CD4-positive, alpha-beta T cell treated with Interleukin-12 subunit alpha and Interleukin-12 subunit beta, for 1 hour (primary cell): ENCODE results near the gene SLC5A5.

ENCODE experiments used
- DNase-seq: peaks from one replicate; pipeline ENCODE4 v3.0.0-alpha.2; 2020

Gene SLC5A5

DNA sequence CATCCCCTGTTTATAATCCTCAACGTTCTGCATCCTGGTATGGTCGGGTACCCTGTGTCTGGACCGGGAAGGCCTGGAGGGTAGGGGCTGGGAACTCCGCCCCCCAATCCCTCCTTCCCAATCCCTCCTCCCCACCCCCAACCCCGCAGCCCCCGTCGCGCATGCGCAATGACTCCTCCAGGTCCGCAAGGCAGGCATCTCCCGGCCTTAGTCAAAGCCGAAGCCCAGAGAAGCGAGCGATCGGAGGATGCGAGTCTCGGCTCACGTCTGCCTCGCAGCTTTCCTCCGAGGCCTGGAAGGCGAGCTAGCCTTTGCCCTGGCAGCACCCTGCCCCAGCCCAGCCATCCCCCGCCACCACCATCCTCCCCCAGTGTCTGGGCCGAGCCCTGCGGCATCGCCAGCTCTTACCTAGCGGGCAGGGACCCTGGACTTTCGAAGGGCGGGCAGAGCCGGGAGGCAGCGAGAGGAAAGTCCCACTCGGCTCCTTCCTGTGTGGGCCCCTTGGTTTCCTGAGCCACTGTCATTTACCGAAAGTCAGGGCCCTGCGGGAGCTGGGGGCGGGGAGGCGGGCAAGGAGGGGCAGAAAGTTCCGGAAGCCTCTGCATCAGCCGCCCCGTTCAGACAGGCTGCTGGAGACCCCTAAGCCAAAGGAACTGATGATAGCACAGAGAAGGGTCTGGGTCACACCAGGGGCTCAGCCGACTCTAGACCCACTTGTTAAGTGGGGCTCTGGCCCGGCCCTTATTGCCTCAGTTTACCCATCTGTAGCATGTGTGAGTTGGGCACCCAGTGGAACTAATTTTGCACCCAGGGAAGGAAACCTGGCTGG, 24.0 kb upstream of the SLC5A5 start, which contains the start of gene JAK3:
Gene JAK3 (minus strand): TSS at position 445 of the 829 bp plus-strand sequence. CDS start 3,565 bp downstream, outside the sequence.
- DNase-seq, result peak; percentile 89

DNA sequence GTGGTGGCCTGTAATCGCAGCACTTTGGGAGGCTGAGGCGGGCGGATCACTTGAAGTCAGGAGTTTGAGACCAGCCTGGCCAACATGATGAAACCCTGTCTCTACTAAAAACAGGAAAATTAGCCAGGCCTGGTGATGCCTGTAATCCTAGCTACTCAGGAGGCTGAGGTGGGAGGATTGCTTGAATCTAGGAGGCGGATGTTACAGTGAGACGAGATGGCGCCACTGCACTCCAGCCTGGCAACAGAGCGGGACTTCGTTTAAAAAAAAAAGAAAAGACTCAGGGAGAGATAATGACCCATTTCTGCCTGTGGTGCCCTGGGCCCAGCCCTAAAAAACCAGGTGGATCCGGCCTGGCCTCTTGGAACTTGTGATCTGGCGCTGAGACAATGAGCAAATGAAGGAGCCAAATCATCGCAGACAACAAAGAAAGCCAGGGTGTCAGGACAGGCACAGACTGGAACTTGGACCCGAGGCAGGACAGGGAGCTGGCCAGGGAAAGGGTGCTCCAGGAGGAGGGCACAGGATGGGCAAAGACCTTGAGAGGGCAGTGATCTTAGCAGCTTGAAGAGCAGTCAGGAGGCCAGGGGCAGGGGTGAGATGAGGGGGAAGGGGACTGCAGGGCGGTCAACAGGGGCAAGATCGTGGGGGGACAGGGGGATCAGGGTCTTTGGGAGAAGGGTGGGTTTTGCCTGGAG, 23.0 kb upstream of the SLC5A5 start:
- DNase-seq, result no peak

DNA sequence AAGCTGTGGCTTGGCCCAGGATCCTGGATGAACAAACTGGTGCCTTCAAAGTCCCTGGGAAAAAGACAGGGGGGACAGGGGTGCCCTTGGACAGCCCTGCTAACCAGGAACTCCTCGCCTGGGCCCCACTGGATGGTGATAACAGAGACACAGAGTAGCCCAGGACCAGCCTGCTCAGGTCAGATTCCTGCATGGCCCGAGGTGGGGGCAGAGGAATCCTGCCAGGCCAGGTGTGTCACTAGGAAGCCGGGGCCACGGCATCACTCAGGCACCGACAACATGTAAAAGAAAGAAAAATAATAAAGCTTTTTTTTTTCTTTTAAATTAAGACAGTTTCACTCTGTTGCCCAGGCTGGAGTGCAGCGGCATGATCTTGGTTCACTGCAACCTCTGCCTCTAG, 17.7 kb upstream of the SLC5A5 start:
- no peak for DNase-seq

DNA sequence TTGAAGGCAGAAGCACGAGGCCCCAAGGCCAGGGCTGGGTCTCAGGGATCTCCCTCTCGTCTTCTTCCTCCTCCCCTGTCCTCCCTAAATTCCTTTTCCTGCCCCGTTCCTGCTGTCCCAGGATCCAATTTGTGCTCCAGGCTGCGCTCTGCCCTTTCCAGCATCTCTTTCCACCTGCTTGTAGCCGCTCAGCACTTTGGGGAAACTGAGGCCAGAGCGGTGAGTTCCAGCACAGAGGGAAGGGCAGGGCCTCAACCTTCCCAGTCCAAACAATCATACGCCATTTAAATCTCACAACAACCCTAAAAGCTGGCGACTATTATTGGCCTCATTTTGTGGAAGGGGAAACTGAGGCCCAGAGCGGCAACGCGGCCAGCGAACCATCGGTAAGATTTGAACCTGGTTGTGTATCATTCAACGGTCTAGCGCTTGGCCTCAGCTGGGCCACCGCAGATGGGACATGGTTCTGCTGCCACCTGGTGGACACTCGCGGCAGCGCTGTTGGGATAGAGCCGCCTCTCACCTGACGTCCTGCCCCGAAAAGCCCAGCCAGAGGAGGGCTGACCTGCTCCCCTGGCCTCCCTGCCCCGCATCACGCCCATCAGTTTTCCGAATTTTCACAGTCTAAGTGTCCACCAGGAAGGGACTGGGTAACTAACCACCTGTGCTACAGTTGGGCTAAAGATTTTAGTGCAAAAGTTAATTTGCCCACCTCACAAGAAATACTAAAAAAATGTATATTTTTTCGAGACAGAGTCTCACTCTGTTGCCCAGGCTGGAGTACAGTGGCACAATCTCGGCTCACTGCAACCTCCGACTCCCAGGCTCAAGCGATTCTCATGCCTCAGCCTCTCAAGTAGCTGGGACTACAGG, 16.2 kb upstream of the SLC5A5 start:
- peak; percentile 90 for DNase-seq

DNA sequence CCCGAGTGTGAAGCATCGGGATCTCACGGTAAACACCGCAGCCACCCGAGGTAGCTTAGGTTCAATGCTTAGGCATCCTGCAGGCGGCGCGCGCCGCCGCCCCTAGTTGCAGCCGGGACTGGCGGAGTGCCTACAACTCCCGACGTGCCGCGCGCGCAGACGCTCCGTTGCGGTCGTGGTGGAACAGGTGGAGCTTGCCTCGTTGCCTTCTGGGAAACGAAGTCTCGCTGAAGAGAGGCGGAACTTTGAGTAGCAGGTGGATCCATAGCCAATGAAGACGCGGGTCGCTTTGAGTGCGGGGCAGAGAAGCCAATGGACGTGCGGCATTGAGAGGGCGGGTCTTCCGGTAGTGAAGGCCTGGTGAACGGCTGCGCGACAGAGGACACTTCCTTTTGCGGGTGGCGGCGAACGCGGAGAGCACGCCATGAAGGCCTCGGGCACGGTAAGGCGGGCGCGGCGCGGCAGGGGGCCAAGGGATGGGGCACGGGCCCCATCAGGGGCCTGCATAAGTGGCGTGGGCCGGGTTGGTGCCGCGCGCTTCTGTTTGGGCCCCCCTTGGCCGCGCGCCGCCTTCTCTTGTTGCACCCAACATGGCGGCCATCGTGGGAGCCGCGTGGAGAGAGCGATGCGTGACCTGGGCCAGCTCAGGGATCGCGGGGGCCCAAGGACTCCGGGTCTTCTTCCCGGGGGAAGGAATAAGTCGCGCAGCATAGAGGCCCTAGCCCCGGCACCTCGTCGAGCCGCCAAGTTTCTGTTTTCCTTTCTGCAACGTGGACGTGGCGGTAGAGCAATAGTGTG, 12.0 kb upstream of the SLC5A5 start, which contains the start of gene RPL18A:
Gene RPL18A (plus strand): TSS at position 378 of the 798 bp plus-strand sequence. CDS start 47 bp downstream, at position 425.
- peak; percentile 100 for DNase-seq

DNA sequence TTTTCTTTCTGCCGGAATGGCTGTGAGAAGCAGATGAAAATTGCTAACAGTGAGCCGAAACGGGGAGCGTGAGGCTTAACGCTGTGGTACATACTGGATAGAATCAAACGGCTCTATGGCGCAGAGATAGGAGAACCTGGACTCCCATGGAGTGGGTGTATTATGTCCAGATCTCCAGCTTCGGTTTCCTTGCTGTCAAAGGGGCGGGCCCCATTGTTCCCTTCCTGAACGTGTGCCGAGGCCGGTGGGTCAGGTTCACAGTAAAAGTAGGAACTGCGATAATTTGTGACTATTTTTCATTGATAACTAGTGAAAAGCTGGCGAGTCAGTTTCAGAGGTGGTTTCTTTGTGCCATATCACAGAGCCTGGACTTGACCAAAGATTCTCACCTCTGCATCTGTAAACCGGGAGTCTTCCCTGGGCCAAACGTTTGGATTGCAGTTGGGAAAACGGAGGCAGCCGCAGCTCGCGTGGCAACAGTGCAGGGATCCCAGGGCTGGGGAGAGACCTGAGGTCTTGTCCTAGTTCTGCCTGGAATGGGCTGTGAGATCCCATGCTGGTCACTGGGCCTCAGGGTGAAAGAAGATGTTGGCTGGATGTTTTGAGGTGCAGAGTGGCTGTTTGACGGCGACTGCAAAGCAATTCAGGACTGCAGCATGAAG, 11.3 kb upstream of the SLC5A5 start:
- DNase-seq, result no peak

DNA sequence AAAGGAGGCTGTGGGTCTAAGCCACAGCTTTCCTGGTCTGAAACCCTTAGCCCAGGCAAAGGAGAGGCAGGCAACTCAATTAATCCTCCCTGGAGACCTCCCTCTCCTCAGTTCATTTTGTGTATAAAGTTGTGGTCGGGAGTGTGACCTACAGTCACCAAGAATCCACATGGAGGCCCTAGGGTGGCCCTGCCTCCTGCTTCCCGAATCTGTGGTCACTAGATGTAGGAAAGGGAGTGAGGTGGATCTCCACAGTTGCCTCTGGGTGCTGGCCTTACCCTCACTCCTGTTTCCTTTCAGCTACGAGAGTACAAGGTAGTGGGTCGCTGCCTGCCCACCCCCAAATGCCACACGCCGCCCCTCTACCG, 10.8 kb upstream of the SLC5A5 start:
- no peak for DNase-seq

DNA sequence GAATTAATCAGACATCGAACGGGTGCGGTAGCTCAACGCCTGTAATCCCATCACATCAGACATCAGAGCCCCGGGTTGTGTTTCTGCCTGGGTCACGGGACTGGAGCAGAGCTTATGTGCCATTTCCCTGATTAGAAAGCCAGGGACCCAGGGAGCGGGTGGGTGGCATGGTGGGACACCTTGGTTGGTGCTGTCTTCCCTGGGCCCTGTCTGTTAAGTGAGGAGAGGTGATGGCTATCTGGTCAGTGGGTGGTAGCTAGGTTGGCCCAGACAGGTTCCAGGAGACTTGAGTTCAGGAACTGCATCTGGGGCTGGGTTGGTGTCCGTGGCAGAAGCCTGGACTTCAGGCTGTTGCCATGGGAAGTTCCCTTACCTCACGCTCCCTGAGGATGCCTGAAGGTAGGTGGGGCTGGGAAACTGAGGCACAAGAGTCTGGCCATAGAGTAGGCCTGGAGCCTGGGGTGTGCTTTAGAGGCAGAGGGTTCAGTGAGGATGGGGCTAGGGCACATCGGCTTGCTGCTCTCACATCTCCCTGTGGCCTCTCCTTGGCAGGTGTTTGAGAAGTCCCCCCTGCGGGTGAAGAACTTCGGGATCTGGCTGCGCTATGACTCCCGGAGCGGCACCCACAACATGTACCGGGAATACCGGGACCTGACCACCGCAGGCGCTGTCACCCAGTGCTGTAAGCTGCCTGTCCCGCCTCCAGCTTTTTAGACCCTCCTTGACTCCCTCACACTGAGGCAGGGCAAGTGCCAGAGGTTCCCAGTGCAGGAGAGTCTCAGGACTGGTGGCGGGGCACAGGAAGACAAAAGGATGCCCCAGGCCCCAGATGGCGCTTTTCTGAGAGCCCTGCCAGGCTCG, 10.0 kb upstream of the SLC5A5 start:
- DNase-seq, result no peak

DNA sequence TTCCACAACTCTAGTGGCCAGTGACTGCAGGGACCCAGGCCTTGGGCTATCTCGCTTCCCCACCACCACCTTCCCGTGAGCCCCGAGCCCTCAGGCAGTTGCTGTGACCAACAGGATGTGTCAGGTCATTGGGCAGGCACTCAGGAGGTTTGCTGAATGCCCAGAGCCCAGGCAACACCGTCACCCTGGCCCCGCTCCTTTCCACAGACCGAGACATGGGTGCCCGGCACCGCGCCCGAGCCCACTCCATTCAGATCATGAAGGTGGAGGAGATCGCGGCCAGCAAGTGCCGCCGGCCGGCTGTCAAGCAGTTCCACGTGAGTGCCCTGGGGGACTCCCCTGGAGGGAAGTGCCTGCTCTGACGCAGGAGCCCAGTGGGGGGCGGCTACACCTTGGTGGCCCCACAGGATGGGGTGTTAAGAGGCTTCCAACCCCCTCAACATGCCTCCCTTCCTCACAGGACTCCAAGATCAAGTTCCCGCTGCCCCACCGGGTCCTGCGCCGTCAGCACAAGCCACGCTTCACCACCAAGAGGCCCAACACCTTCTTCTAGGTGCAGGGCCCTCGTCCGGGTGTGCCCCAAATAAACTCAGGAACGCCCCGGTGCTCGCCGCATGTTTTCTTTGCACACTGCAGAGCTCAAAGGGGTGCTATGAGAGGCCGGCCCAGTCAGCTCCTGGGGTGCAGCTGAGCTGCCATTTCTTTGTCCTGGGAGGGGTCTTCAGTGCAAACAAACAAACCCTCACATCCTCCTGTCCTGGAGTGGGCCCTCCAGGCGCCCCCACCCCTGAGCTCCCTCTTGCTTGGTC, 8.8 kb upstream of the SLC5A5 start:
- DNase-seq, result no peak

DNA sequence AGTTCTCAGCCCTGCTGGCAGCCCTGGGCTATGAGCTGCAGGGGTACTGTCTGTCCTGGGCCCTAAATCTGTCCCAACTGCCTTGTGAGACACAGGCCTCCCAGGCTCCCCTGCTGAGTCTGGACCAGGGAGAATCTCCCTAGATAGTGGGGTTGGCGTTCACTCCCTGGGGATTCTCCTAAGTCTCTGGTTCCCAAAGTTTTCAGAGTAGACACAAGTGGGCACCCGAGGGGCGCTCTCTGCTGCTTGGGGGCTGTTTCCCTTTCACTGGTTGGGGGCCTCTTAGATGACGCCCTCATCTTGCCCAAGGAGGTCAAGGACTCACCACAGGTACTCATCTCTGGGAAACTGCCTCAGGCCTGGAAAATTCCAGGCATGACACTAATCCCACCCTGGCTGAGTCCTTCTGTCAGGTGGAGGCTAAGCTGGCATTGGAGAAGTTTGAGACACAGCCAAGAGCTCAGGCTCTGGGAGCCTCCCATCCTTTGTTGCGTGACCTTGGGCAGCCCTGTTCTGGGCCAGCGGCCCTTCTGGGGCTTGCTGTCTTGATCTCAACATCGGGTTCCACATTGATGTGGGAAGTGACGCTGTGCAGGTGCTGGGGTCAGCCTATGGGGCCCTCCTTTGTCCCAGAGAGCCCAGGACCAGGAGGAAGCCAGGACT, 8.1 kb upstream of the SLC5A5 start:
- no peak for DNase-seq

DNA sequence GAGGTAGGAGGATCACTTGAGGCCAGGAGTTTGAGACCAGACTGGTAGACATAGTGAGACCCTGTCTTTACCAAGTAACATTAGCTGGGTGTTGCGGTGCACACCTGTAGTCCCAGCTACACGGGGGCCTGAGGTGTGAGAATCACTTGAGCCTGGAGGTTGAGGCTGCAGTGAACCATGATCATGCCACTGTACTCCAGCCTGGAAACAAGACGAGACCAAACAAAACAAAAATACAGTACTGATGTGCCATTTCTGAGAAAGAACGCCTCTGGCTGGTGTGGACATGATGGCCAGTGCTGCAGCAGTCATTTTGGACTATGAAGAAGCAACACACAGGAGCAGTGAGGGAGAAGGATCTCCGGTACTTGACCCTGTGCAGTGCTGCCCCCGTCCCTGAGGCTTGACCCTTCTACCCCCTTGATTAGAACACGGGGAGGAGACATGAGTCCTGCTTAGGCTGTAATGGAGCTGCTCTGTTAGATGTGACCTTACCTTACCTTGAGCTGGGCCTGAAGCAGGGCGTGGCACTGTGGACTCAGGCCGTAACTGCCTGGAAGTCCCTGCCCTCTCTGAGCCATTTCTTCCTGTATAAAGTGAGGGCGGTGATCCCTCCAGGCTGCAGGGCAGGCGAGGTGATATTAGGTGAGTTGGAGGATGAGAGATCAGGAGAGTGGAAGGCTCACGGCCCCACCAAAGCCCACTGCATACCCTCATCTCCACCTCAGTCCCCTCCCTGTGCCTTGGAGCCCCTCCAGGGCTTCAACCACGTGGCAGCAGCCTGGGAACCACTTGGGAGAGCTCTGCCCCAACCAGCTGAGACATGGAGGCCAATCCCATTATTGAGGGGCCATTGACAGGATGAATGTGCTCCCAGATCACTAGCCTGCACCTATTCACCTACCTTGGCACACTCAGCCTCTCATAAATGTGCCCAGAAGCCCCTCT, 6.1 kb upstream of the SLC5A5 start:
- no peak for DNase-seq

DNA sequence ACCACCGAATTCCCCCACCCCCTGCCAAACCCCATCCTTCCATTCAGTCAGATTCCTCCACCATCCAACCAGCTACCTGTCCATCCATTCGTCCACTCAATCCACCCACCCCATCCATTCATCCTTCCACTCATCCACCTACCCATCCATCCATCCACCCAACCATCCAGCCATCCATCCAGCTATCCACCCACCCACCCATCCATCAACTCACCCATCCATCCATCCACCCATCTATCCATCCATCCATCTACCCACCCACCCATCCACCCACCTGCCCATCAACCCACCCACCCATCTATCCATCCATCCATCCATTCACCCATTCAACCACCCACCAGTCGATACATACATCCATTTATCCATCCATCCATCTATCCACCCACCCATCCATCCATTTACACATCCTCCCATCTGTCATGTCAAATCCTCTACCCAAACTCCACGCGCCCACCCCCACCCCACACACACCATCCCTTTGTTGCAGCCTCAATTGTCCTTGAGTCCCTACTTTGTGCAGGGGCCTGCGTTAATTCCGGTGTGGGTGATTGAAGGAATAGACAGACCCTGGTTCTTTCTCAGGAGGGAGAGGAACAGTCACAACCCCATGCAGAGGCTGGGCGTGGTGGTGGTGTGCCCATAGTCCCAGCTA, 5.3 kb upstream of the SLC5A5 start:
- DNase-seq, result no peak

DNA sequence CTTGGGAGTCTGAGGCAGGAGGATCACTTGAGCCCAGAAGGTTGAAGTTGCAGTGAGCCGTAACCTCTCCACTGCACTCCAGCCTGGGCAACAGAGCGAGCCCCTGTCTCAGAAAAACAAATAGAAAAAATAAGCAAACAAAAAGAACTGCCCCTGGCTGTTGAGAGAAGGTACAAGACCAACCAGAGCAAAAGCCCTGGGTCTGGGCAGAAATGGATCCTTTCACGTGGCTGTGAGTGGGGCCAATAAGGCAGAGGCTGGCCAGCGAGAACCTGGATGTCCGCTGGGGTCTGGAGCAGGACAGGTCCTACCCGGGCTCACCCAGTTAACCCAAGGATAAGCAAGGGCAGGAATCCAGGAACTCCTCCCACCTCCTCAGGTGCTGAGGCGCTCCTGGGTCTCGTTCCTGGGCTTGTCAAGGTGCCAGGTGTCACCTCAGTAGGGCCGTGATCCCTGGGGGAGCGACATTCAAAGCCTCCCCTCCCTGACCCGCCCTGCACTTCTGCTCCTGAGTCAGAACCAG, 4.7 kb upstream of the SLC5A5 start:
- DNase-seq, result no peak

DNA sequence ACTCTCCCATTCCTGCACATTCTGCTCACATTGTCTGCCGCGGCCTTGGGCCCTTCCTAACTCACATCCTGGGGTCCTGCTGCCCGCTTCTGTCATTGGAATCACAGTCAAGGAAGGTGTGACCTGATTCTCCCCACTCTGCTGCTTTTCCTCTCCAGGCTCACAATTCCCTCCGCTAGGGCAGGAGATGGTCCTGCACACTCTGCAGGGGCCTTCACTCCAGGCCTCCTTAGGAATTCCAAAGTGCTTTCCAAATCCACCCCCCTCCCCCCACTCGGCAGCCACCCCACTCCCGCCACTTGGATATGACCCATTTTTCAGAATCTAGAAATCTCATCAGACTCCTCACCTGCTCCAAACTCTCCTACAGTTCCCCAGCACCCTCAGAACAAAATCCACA, 3.1 kb upstream of the SLC5A5 start:
- DNase-seq, result no peak

DNA sequence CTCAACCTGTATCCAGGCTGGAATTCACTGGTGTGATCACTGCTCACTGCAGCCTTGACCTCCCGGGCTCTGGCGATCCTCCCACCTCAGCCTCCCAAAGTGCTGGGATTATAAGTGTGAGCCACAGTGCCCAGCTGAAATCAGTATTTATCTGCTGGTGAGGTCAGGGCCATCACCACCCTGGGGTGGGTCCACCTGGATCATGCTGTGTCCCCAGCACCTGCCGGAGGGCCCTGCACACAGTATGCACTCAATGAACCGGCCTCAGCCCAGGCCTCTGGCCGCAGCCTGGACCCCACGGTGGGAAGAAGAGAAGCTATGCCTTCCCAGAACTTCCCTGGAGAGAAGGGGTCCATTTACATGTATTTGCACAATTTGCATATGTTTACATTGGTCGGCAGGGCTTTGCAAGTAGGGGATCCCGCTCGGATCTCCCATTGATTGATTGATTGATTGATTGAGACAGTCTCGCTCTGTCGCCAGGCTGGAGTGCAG, 2.6 kb upstream of the SLC5A5 start:
- DNase-seq, result no peak

DNA sequence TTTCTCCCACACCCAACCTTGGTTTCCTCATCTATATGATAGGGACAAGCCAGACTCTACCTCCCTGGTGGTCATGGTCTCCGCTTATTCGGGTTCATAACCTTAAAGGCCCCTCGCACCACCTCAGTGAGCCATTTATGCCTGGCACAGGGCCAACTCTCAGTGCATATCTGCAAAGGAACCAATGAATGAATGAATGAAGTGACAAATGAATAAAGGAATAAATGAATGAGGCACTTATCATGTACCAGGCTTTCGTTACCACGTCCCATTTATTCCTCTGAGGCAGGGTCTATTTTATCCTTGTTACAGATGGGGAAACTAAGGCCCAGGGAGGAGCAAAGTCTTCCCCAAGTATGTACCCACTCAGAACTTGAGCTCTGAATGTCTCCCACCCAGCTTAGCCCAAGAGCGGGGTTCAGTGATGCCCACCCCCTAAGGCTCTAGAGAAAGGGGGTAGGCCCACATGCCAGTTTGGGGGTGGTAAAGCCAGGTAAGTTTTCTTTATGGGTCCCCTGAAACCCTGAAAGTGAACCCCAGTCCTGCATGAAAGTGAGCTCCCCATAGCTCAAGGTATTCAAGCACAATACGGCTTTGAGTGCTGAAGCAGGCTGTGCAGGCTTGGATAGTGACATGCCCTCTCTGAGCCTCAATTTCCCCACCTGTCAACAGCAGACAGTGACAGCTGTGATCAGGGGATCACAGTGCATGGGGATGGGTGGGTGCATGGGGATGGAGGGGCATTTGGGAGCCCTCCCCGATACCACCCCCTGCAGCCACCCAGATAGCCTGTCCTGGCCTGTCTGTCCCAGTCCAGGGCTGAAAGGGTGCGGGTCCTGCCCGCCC, 490 bp upstream of the SLC5A5 start:
- DNase-seq, result no peak
